Hepatocyte (in vitro differentiated cells): Measurements from ENCODE around the gene ARL3.

Source experiments
- CTCF ChIP-seq: fragments of 200-600 bp; sonication (generic); IDR thresholded peaks from 2 replicates; pipeline ENCODE4 v1.5.1; 2016; ENCODE audit warnings: antibody characterized with exemption, mild to moderate bottlenecking; ENCODE audit not compliant: poor library complexity
- EZH2 ChIP-seq: fragments of 200-600 bp; sonication (generic); IDR thresholded peaks from 2 replicates; pipeline ENCODE4 v1.6.1; 2016; ENCODE audit warnings: antibody characterized with exemption, mild to moderate bottlenecking, borderline replicate concordance
- EZH2phosphoT487 ChIP-seq: fragments of 200-600 bp; sonication (generic); IDR thresholded peaks from one replicate; pipeline ENCODE4 v1.6.1; 2018; ENCODE audit warnings: antibody characterized with exemption, mild to moderate bottlenecking, low read depth, moderate library complexity; ENCODE audit not compliant: unreplicated experiment, severe bottlenecking

DNA sequence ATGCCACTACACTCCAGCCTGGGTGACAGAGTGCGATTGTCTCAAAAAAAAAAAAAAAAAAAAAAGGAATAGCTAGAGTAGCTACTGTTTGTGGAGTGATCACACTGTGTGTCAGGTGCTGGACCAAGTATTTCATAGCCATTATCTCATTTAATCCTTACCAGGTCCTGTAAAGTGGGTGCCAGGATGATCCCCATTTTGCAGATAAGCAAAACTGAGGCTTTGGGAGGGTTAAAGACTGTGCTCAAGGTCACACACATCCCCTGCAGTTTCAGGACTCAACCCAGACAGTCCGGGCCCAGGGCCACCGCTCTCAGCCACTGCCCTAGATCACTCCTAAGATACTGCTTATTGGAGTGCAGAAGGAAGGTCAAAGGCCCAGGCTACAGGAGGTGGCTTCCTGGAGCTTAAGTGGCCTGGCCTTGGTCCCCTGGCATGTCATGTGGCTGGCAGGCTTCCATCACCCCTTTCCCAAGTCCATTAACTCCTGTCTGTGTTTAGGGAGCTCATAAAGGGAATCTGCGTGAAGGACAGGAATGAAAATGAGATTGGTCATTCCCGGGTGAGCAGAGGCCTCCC is 17.1 kb upstream of the ARL3 start:
- TF ChIP-seq CTCF (no peak), EZH2 (no peak), EZH2phosphoT487 (no peak)
